GM12892 (cell line): ENCODE measurements around the gene ST8SIA2.

Experiments
- POLR2A ChIP-seq: IDR thresholded peaks from 2 replicates; pipeline ENCODE4 v1.6.1; 2011; ENCODE audit warnings: low read depth, low read length, control low read depth
- POLR2AphosphoS5 ChIP-seq: IDR thresholded peaks from 2 replicates; pipeline ENCODE4 v1.6.1; 2011; ENCODE audit warnings: low read depth, low read length, control low read depth
- TAF1 ChIP-seq: IDR thresholded peaks from 2 replicates; pipeline ENCODE4 v1.6.1; 2011; ENCODE audit warnings: low read depth, mild to moderate bottlenecking, control low read depth, low read length, borderline replicate concordance

- TF ChIP-seq POLR2A (no peak), TAF1 (no peak), POLR2AphosphoS5 (no peak)
These were observed 1.5 kb downstream of the ST8SIA2 start for GRCh38 chr15:92395098-92395635.
